ENCODE measurements around the gene TRIP4. TPM values are rescaled to one million over a fixed set of nuclear protein-coding genes. Genes with fewer than 3 reads are reported as not detected.

Gene TRIP4
- total and polyA plus RNA-seq, 4 donors, result 6.3 to 10.7 (median 7.6) TPM

GRCh38 chr15:64381000-64381751 is 6.5 kb upstream of the TRIP4 start, which contains the start of gene PCLAF:
TSS of gene PCLAF (minus strand) at chr15:64381441. CDS start at chr15:64381371, 70 bp downstream.
- Histone ChIP-seq H3K4me1 (ENCODE audit: control insufficient read depth in 4 of 4, insufficient read depth in 4 of 4, low read length in 3 of 4) (peaks cover 1 to 12% (median 6%) of the 10 kb centered on the region in 4 donors), H3K4me3 (ENCODE audit: low read depth in 1 of 3, low read length in 3 of 3) (peak within 1 kb of the TSS; percentile 1 to 68 (median 48)), H3K9ac (ENCODE audit: low read depth in 1 of 2, low read length in 2 of 2) (peak within 1 kb of the TSS; percentile 32 to 36), H3K36me3 (ENCODE audit: control insufficient read depth in 4 of 4, insufficient read depth in 3 of 4, low read depth in 1 of 4, low read length in 3 of 4) (no peaks in the 10 kb centered on the region), H3K27ac (ENCODE audit: low read depth in 1 of 2, low read length in 2 of 2) (no peak within 1 kb of the TSS), H3K27me3 (ENCODE audit: control insufficient read depth in 4 of 4, insufficient read depth in 4 of 4, low read length in 3 of 4) (no peaks in the 10 kb centered on the region), H3K9me3 (ENCODE audit: control insufficient read depth in 4 of 4, low read length in 3 of 4) (no peaks in the 10 kb centered on the region)
- TF ChIP-seq MAX (IDR thresholded peaks at IDR 0.05), result no peak
- TF ChIP-seq SP1 (IDR thresholded peaks at IDR 0.05), result peak; percentile 70
- TF ChIP-seq RAD21 (IDR thresholded peaks at IDR 0.05), result peak in 1 of 2 donors; percentile 14
- WGBS, result 4% methylated on average over 38 of the region's 38 CpGs
- peak; percentile 91 for DNase-seq (ENCODE audit: low spot score)

GRCh38 chr15:64383760-64384159 is 3.9 kb upstream of the TRIP4 start:
- no peaks in the 10 kb centered on the region for H3K9me3 ChIP-seq (ENCODE audit: control insufficient read depth in 4 of 4, low read length in 3 of 4)
- 84% methylated on average over 2 of the region's 2 CpGs for WGBS
- no peaks in the 10 kb centered on the region for H3K36me3 ChIP-seq (ENCODE audit: control insufficient read depth in 4 of 4, insufficient read depth in 3 of 4, low read depth in 1 of 4, low read length in 3 of 4)
- no peak overlapping the region for H3K9ac ChIP-seq (ENCODE audit: low read depth in 1 of 2, low read length in 2 of 2)
- H3K27ac ChIP-seq (ENCODE audit: low read depth in 1 of 2, low read length in 2 of 2), result no peak overlapping the region
- no peak for TF ChIP-seq TAF1 (conservative IDR thresholded peaks at IDR 0.05)
- TF ChIP-seq ATF3 (IDR thresholded peaks at IDR 0.05), result no peak
- no peak for TF ChIP-seq REST (IDR thresholded peaks at IDR 0.05)
- no peak for TF ChIP-seq NR2F2 (IDR thresholded peaks at IDR 0.05)
- TF ChIP-seq GABPA (IDR thresholded peaks at IDR 0.05 in 1 of 2, conservative IDR thresholded peaks at IDR 0.05 in 1 of 2), result no peak
- no peak for TF ChIP-seq EGR1 (IDR thresholded peaks at IDR 0.05; ENCODE audit: low read depth in 2 of 2)
- TF ChIP-seq FOXA1 (IDR thresholded peaks at IDR 0.05), result no peak
- TF ChIP-seq RAD21 (IDR thresholded peaks at IDR 0.05), result no peak
- no peak for TF ChIP-seq HNF4A (conservative IDR thresholded peaks at IDR 0.05)
- TF ChIP-seq MAX (IDR thresholded peaks at IDR 0.05), result no peak
- TF ChIP-seq HNF4G (IDR thresholded peaks at IDR 0.05), result no peak
- no peak for TF ChIP-seq SP1 (IDR thresholded peaks at IDR 0.05)
- no peak for TF ChIP-seq ZBTB33 (IDR thresholded peaks at IDR 0.05)
- no peak overlapping the region for H3K4me3 ChIP-seq (ENCODE audit: low read depth in 1 of 3, low read length in 3 of 3)
- no peaks in the 10 kb centered on the region for H3K27me3 ChIP-seq (ENCODE audit: control insufficient read depth in 4 of 4, insufficient read depth in 4 of 4, low read length in 3 of 4)
- H3K4me1 ChIP-seq (ENCODE audit: control insufficient read depth in 4 of 4, insufficient read depth in 4 of 4, low read length in 3 of 4), result peaks cover 3 to 19% (median 11%) of the 10 kb centered on the region in 4 donors
- no peak for DNase-seq (ENCODE audit: low spot score)
